WTC11 (cell line): Measurements from ENCODE around the gene TMCC1. TPM values are rescaled to one million over a fixed set of nuclear protein-coding genes. Genes with fewer than 3 reads are reported as not detected.

Experiments
- ATAC-seq: fragments of 200-7000 bp; cut with Tn5 transposase; 2 replicates; pipeline ENCODE4 v1.10.0; 2021; ENCODE audit warnings: mild to moderate bottlenecking, moderate library complexity
- CTCF ChIA-PET: fragments of 300-600 bp; sonication (Branson Sonifier 250); formaldehyde crosslinking; loops from one replicate; lab custom pipeline; 2021; ENCODE audit warnings: antibody characterized with exemption; lab: Charles Lee
- POLR2A ChIA-PET: fragments of 350-600 bp; sonication (Branson Sonifier 250); formaldehyde crosslinking; loops from one replicate; lab custom pipeline; 2021; ENCODE audit warnings: antibody characterized with exemption; lab: Charles Lee
- DNase-seq: peaks from one replicate; pipeline ENCODE4 v3.0.0; 2021; ENCODE audit warnings: low spot score
- H3K27ac Mint-ChIP-seq: 2 replicates; pipeline ENCODE4 v1.8.0; 2021; ENCODE audit warnings: mixed read lengths
- H3K27me3 Mint-ChIP-seq: 2 replicates; pipeline ENCODE4 v1.8.0; 2021; ENCODE audit warnings: low read depth, mild to moderate bottlenecking, moderate library complexity, mixed read lengths
- H3K36me3 Mint-ChIP-seq: 2 replicates; pipeline ENCODE4 v1.8.0; 2021; ENCODE audit warnings: mixed read lengths
- H3K4me1 Mint-ChIP-seq: 2 replicates; pipeline ENCODE4 v1.8.0; 2022; ENCODE audit warnings: mixed read lengths
- H3K4me3 Mint-ChIP-seq: 2 replicates; pipeline ENCODE4 v1.8.0; 2021; ENCODE audit warnings: mild to moderate bottlenecking, moderate library complexity, mixed read lengths
- H3K9me3 Mint-ChIP-seq: 2 replicates; pipeline ENCODE4 v1.8.0; 2021; ENCODE audit warnings: mixed read lengths
- ATF1 ChIP-seq: sonication (generic); formaldehyde crosslinking; IDR thresholded peaks from 2 replicates; pipeline ENCODE4 v1.8.1; 2023; ENCODE audit warnings: mild to moderate bottlenecking, moderate library complexity, missing genetic modification reagents
- ESRRA ChIP-seq: sonication (generic); formaldehyde crosslinking; IDR thresholded peaks from 2 replicates; pipeline ENCODE4 v1.8.1; 2022; ENCODE audit warnings: mild to moderate bottlenecking, missing genetic modification reagents, borderline replicate concordance
- ETV6 ChIP-seq: sonication (generic); formaldehyde crosslinking; IDR thresholded peaks from 2 replicates; pipeline ENCODE4 v1.8.1; 2022; ENCODE audit warnings: mild to moderate bottlenecking, missing genetic modification reagents
- HMGA2 ChIP-seq: fragments of 250-450 bp; sonication (Bioruptor Pico); IDR thresholded peaks from 2 replicates; pipeline ENCODE4 v1.4.0; 2021; ENCODE audit warnings: mild to moderate bottlenecking, moderate library complexity
- JAZF1 ChIP-seq: fragments of 250-450 bp; sonication (Bioruptor Pico); IDR thresholded peaks from 2 replicates; pipeline ENCODE4 v1.9.0; 2021; ENCODE audit warnings: moderate library complexity, mild to moderate bottlenecking, inconsistent platforms
- RORB ChIP-seq: fragments of 250-450 bp; sonication (Bioruptor Pico); IDR thresholded peaks from 2 replicates; pipeline ENCODE4 v1.9.0; 2021; ENCODE audit warnings: mild to moderate bottlenecking
- total RNA-seq: library from RNA; stranded (reverse); gene quantifications from 3 replicates; pipeline ENCODE4 v1.2.3, GENCODE V29; 2021
- TF ChIP-seq, protein P1 (sequence below): sonication (generic); formaldehyde crosslinking; IDR thresholded peaks from 2 replicates; pipeline ENCODE4 v1.8.0; 2022; ENCODE audit warnings: mild to moderate bottlenecking, missing genetic modification reagents
- TF ChIP-seq, protein P2 (sequence below): sonication (generic); formaldehyde crosslinking; conservative IDR thresholded peaks from 2 replicates; pipeline ENCODE4 v1.8.1; 2023; ENCODE audit warnings: mild to moderate bottlenecking, low read depth, missing genetic modification reagents, moderate library complexity
- TF ChIP-seq, protein P3 (sequence below): fragments of 250-450 bp; sonication (Bioruptor Pico); conservative IDR thresholded peaks from 2 replicates; pipeline ENCODE4 v1.9.0; 2021; ENCODE audit warnings: mild to moderate bottlenecking
- TF ChIP-seq, protein P4 (sequence below): sonication (generic); formaldehyde crosslinking; IDR thresholded peaks from 2 replicates; pipeline ENCODE4 v1.8.0; 2023; ENCODE audit warnings: missing genetic modification reagents, mild to moderate bottlenecking, borderline replicate concordance
- TF ChIP-seq, protein P5 (sequence below): fragments of 250-450 bp; sonication (Bioruptor Pico); IDR thresholded peaks from 2 replicates; pipeline ENCODE4 v1.9.0; 2021; ENCODE audit warnings: moderate library complexity, mild to moderate bottlenecking, inconsistent platforms, borderline replicate concordance
- TF ChIP-seq, protein P6 (sequence below): fragments of 250-450 bp; sonication (Bioruptor Pico); IDR thresholded peaks from 2 replicates; pipeline ENCODE4 v1.9.0; 2021; ENCODE audit warnings: mild to moderate bottlenecking, borderline replicate concordance

The TMCC1 gene
- total RNA-seq, 1 experiment from 2014 or later, result 29.3 TPM

DNA sequence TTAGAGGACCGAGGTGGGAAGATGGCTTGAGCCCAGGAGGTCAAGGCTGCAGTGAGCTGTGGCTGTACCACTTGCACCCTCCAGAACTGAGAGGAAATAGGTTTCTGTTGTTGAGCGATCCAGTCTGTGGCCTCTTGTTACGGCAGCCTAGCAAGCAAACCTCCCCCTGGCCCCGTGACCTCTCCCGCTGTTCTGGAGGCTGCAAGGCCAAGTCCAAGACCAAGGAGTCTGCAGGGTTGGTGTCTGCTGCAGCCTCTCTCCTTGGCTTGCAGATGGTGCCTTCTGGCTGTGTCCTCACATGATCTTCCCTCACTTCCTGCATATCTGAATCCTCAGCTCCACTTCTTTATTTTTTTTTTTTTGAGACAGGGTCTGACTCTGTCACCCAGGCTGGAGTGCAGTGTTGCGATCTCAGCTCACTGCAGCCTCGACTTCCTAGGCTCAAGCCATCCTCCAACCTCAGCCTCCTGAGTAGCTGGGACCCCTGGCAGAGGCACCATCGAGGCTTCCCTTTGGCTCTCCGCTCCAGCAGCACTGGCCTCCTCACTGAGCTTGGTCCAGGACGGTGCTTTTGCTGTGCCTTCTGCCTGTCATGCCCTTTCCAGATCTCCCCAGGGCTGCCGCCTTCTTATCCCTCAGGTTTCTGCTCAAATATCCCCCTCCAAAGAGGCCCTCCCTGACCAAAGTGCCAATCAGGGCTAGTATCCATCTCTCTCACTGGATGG is 269.0 kb downstream of the TMCC1 start:
- peaks cover 35% of the 10 kb centered on the region for H3K4me1 Mint-ChIP-seq
- no peak for TF ChIP-seq JAZF1 (CRISPR knock-in tag)
- TF ChIP-seq, protein P1, sequence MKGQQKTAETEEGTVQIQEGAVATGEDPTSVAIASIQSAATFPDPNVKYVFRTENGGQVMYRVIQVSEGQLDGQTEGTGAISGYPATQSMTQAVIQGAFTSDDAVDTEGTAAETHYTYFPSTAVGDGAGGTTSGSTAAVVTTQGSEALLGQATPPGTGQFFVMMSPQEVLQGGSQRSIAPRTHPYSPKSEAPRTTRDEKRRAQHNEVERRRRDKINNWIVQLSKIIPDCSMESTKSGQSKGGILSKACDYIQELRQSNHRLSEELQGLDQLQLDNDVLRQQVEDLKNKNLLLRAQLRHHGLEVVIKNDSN (CRISPR knock-in tag), result no peak
- TF ChIP-seq, protein P2, sequence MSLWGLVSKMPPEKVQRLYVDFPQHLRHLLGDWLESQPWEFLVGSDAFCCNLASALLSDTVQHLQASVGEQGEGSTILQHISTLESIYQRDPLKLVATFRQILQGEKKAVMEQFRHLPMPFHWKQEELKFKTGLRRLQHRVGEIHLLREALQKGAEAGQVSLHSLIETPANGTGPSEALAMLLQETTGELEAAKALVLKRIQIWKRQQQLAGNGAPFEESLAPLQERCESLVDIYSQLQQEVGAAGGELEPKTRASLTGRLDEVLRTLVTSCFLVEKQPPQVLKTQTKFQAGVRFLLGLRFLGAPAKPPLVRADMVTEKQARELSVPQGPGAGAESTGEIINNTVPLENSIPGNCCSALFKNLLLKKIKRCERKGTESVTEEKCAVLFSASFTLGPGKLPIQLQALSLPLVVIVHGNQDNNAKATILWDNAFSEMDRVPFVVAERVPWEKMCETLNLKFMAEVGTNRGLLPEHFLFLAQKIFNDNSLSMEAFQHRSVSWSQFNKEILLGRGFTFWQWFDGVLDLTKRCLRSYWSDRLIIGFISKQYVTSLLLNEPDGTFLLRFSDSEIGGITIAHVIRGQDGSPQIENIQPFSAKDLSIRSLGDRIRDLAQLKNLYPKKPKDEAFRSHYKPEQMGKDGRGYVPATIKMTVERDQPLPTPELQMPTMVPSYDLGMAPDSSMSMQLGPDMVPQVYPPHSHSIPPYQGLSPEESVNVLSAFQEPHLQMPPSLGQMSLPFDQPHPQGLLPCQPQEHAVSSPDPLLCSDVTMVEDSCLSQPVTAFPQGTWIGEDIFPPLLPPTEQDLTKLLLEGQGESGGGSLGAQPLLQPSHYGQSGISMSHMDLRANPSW (CRISPR knock-in tag), result no peak
- no peak for TF ChIP-seq HMGA2 (CRISPR knock-in tag)
- TF ChIP-seq ATF1 (CRISPR knock-in tag), result no peak
- TF ChIP-seq ESRRA (CRISPR knock-in tag), result no peak
- TF ChIP-seq, protein P3, sequence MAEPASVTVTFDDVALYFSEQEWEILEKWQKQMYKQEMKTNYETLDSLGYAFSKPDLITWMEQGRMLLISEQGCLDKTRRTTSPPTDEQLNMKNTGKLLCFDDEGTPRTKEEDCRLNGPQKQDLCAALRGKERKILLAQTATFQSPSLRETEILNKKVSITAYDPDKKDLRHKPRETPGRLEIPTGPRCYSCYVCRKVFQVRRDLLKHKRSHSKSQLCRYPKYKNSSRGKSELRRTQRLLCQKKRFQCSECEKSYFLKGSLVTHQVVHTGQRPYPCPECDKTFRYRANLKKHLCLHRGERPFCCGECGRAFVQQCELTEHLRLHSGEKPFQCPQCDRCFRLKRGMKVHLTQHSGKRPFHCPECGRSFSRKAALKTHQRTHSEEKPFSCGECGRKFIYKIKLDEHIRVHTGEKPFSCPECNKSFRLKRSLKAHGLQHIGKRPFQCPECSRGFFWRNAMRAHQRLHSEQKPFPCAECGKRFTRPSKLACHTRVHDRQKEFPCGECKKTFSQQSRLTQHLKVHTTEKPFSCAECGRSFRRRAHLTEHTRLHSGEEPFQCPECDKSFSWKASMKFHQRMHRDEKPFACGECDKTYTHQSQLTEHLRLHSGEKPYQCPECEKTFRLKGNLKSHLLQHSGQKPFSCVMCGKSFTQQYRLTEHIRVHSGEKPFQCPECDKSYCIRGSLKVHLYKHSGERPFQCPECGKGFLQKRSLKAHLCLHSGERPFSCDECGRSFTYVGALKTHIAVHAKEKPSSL (CRISPR knock-in tag), result no peak
- TF ChIP-seq RORB (CRISPR knock-in tag), result no peak
- TF ChIP-seq, protein P4, sequence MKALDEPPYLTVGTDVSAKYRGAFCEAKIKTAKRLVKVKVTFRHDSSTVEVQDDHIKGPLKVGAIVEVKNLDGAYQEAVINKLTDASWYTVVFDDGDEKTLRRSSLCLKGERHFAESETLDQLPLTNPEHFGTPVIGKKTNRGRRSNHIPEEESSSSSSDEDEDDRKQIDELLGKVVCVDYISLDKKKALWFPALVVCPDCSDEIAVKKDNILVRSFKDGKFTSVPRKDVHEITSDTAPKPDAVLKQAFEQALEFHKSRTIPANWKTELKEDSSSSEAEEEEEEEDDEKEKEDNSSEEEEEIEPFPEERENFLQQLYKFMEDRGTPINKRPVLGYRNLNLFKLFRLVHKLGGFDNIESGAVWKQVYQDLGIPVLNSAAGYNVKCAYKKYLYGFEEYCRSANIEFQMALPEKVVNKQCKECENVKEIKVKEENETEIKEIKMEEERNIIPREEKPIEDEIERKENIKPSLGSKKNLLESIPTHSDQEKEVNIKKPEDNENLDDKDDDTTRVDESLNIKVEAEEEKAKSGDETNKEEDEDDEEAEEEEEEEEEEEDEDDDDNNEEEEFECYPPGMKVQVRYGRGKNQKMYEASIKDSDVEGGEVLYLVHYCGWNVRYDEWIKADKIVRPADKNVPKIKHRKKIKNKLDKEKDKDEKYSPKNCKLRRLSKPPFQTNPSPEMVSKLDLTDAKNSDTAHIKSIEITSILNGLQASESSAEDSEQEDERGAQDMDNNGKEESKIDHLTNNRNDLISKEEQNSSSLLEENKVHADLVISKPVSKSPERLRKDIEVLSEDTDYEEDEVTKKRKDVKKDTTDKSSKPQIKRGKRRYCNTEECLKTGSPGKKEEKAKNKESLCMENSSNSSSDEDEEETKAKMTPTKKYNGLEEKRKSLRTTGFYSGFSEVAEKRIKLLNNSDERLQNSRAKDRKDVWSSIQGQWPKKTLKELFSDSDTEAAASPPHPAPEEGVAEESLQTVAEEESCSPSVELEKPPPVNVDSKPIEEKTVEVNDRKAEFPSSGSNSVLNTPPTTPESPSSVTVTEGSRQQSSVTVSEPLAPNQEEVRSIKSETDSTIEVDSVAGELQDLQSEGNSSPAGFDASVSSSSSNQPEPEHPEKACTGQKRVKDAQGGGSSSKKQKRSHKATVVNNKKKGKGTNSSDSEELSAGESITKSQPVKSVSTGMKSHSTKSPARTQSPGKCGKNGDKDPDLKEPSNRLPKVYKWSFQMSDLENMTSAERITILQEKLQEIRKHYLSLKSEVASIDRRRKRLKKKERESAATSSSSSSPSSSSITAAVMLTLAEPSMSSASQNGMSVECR, result no peak
- TF ChIP-seq ETV6 (CRISPR knock-in tag), result no peak
- TF ChIP-seq, protein P5, sequence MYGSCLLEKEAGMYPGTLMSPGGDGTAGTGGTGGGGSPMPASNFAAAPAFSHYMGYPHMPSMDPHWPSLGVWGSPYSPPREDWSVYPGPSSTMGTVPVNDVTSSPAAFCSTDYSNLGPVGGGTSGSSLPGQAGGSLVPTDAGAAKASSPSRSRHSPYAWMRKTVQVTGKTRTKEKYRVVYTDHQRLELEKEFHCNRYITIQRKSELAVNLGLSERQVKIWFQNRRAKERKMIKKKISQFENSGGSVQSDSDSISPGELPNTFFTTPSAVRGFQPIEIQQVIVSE (CRISPR knock-in tag), result no peak
- TF ChIP-seq, protein P6, sequence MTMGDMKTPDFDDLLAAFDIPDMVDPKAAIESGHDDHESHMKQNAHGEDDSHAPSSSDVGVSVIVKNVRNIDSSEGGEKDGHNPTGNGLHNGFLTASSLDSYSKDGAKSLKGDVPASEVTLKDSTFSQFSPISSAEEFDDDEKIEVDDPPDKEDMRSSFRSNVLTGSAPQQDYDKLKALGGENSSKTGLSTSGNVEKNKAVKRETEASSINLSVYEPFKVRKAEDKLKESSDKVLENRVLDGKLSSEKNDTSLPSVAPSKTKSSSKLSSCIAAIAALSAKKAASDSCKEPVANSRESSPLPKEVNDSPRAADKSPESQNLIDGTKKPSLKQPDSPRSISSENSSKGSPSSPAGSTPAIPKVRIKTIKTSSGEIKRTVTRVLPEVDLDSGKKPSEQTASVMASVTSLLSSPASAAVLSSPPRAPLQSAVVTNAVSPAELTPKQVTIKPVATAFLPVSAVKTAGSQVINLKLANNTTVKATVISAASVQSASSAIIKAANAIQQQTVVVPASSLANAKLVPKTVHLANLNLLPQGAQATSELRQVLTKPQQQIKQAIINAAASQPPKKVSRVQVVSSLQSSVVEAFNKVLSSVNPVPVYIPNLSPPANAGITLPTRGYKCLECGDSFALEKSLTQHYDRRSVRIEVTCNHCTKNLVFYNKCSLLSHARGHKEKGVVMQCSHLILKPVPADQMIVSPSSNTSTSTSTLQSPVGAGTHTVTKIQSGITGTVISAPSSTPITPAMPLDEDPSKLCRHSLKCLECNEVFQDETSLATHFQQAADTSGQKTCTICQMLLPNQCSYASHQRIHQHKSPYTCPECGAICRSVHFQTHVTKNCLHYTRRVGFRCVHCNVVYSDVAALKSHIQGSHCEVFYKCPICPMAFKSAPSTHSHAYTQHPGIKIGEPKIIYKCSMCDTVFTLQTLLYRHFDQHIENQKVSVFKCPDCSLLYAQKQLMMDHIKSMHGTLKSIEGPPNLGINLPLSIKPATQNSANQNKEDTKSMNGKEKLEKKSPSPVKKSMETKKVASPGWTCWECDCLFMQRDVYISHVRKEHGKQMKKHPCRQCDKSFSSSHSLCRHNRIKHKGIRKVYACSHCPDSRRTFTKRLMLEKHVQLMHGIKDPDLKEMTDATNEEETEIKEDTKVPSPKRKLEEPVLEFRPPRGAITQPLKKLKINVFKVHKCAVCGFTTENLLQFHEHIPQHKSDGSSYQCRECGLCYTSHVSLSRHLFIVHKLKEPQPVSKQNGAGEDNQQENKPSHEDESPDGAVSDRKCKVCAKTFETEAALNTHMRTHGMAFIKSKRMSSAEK (CRISPR knock-in tag), result no peak
- TF ChIP-seq, all 79 proteins: peak for 0
- CTCF ChIA-PET, result interaction anchor here (1.3 to 6.1 kb wide), 2 partner anchors 134 to 241 kb away, joined by 3 to 84 read pairs; no protein-coding TSS in a partner anchor
- Mint-ChIP-seq H3K27ac (no peak overlapping the region), H3K36me3 (no peaks in the 10 kb centered on the region), H3K4me3 (no peak overlapping the region), H3K27me3 (no peaks in the 10 kb centered on the region), H3K9me3 (no peaks in the 10 kb centered on the region)
- POLR2A ChIA-PET, result interaction anchor here (0.6 kb wide), 1 partner anchor 313 kb away, joined by 4 read pairs; no protein-coding TSS in a partner anchor
- no peak for DNase-seq
- ATAC-seq, result no peak
